ENCODE measurements around the gene ZNF697.

GRCh38 chr1:119680723-119681122 lies 32.7 kb upstream of the ZNF697 start:
- TF ChIP-seq EP300 (IDR thresholded peaks at IDR 0.05; ENCODE audit: borderline replicate concordance in 1 of 2, control insufficient read depth in 1 of 2, low read depth in 2 of 2, low read length in 2 of 2), result no peak
- no peak for TF ChIP-seq FOXK2 (IDR thresholded peaks at IDR 0.05)
- no peak for TF ChIP-seq RFX5 (IDR thresholded peaks at IDR 0.05; ENCODE audit: low read depth, low read length)
- no peak for TF ChIP-seq STAT1 (conservative IDR thresholded peaks at IDR 0.05)
- TF ChIP-seq IRF3 (IDR thresholded peaks at IDR 0.05), result no peak
- no peak for TF ChIP-seq SUZ12 (IDR thresholded peaks at IDR 0.05; ENCODE audit: unreplicated experiment)

All from GM12878 (cell line).